ENCODE results near the gene CFAP57. TPM values are rescaled to one million over a fixed set of nuclear protein-coding genes. Genes with fewer than 3 reads are reported as not detected.
"Not testable (repeated sequence)": the region's sequence is repeated elsewhere in the genome, so short reads cannot be mapped to it uniquely, and the experiment has no call there.

Gene CFAP57
- total RNA-seq, 1 donor from 2014 or later, result 0.17 TPM

GRCh38 chr1:43174873-43175272 is 2.7 kb downstream of the CFAP57 start:
- no peak for DNase-seq

- no peak for DNase-seq
These were observed 5.6 kb downstream of the CFAP57 start for GRCh38 chr1:43177691-43178090.

- no peak for DNase-seq
These were observed 12.3 kb downstream of the CFAP57 start for GRCh38 chr1:43184388-43184787.

- DNase-seq, result no peak
These were observed 12.9 kb downstream of the CFAP57 start for GRCh38 chr1:43184995-43185394.

GRCh38 chr1:43188106-43188505 is 16.0 kb downstream of the CFAP57 start:
- no peak for DNase-seq

GRCh38 chr1:43194509-43194908 is 22.4 kb downstream of the CFAP57 start:
- DNase-seq, result no peak

GRCh38 chr1:43197343-43198127 is 25.4 kb downstream of the CFAP57 start:
- DNase-seq, result no peak

- no peak for DNase-seq
These were observed 27.1 kb downstream of the CFAP57 start for GRCh38 chr1:43199093-43199726.

- DNase-seq, result no peak
These were observed 31.7 kb downstream of the CFAP57 start for GRCh38 chr1:43203859-43204258.

- DNase-seq, result no peak
These were observed 32.3 kb downstream of the CFAP57 start for GRCh38 chr1:43204394-43204793.

GRCh38 chr1:43205671-43206070 is 33.5 kb downstream of the CFAP57 start:
- DNase-seq, result peak; percentile 49

- DNase-seq, result peak; percentile 96
These were observed 34.6 kb downstream of the CFAP57 start for GRCh38 chr1:43206600-43207228.

GRCh38 chr1:43207229-43207853 is 35.2 kb downstream of the CFAP57 start:
- peak; percentile 92 for DNase-seq

GRCh38 chr1:43208277-43208676 is 36.1 kb downstream of the CFAP57 start:
- not testable (repeated sequence) for DNase-seq

GRCh38 chr1:43214501-43215444 is 42.6 kb downstream of the CFAP57 start:
- no peak for DNase-seq

GRCh38 chr1:43217747-43218146 is 45.6 kb downstream of the CFAP57 start:
- DNase-seq, result no peak

GRCh38 chr1:43220905-43221778 is 49.0 kb downstream of the CFAP57 start:
- no peak for DNase-seq

GRCh38 chr1:43221797-43222196 is 49.7 kb downstream of the CFAP57 start:
- DNase-seq, result no peak

GRCh38 chr1:43222879-43223278 is 50.7 kb downstream of the CFAP57 start:
- DNase-seq, result no peak

- peak; percentile 43 for DNase-seq
These were observed 53.0 kb downstream of the CFAP57 start for GRCh38 chr1:43225168-43225567.

- DNase-seq, result peak; percentile 90
These were observed 55.1 kb downstream of the CFAP57 start for GRCh38 chr1:43227143-43227764.
